ENCODE data around the gene GPSM1.

- TF ChIP-seq CTCF (IDR thresholded peaks at IDR 0.05) = no peak
- TF ChIP-seq POLR2A (IDR thresholded peaks at IDR 0.05) = no peak
Measured at GRCh38 chr9:136312009-136312375, 15.3 kb upstream of the GPSM1 start.
